K562 (cell line): ENCODE data around the gene IFITM2. TPM values are rescaled to one million over a fixed set of nuclear protein-coding genes. Genes with fewer than 3 reads are reported as not detected.
A peak's percentile ranks its signal among the peaks of the same experiment; 100 is the strongest.

Experiments
- ARID3B ChIP-seq: fragments of 250-450 bp; sonication (Bioruptor Pico); IDR thresholded peaks from 2 replicates; pipeline ENCODE4 v1.4.0; 2020; ENCODE audit warnings: borderline replicate concordance
- CBFA2T2 ChIP-seq: fragments of 450-650 bp; conservative IDR thresholded peaks from 2 replicates; pipeline ENCODE4 v1.6.1; 2017; ENCODE audit warnings: mild to moderate bottlenecking
- CREB1 ChIP-seq, 2 experiments: sonication (generic) in 1 of 2; formaldehyde crosslinking in 1 of 2; IDR thresholded peaks; 2 replicates each; pipeline versions ENCODE4 v1.6.1 to v1.8.0; 2012 to 2022; ENCODE audit warnings: inconsistent platforms in 1 of 2, mild to moderate bottlenecking in 1 of 2, missing genetic modification reagents in 1 of 2, moderate library complexity in 1 of 2
- DDX20 ChIP-seq: fragments of 450-650 bp; IDR thresholded peaks from 2 replicates; pipeline ENCODE4 v1.6.1; 2016; ENCODE audit warnings: missing genetic modification characterization, low read depth, mild to moderate bottlenecking, missing compliant biosample characterization, moderate library complexity
- IRF9 ChIP-seq: fragments of 450-650 bp; IDR thresholded peaks from 2 replicates; pipeline ENCODE4 v1.6.1; 2016; ENCODE audit warnings: missing biosample characterization, missing genetic modification characterization
- MAFF ChIP-seq: IDR thresholded peaks from 2 replicates; pipeline ENCODE4 v1.6.1; 2012; ENCODE audit warnings: low read length, improper control_type of control experiment
- MITF ChIP-seq: IDR thresholded peaks from 2 replicates; pipeline ENCODE4 v1.6.1; 2014; ENCODE audit warnings: antibody characterized with exemption
- NKRF ChIP-seq: fragments of 450-650 bp; IDR thresholded peaks from 2 replicates; pipeline ENCODE4 v1.6.1; 2016; ENCODE audit warnings: borderline replicate concordance
- PHF8 ChIP-seq: fragments of 200-600 bp; sonication (generic); IDR thresholded peaks from 2 replicates; pipeline ENCODE4 v1.6.1; 2012; ENCODE audit warnings: mixed run types, mild to moderate bottlenecking, inconsistent platforms, low read length, moderate library complexity, borderline replicate concordance
- POLR2H ChIP-seq: IDR thresholded peaks from 2 replicates; pipeline ENCODE4 v1.6.1; 2016; ENCODE audit warnings: missing genetic modification characterization, low read depth, mild to moderate bottlenecking, control low read depth, missing compliant biosample characterization, moderate library complexity
- RBM25 ChIP-seq: fragments of 200-400 bp; formaldehyde crosslinking; IDR thresholded peaks from 2 replicates; pipeline ENCODE4 v1.6.1; 2018; ENCODE audit warnings: low read length, low read depth, moderate library complexity; ENCODE audit not compliant: severe bottlenecking
- SMAD3 ChIP-seq: fragments of 450-650 bp; formaldehyde crosslinking; conservative IDR thresholded peaks from 2 replicates; pipeline ENCODE4 v1.4.0; 2020; ENCODE audit warnings: mild to moderate bottlenecking
- TARDBP ChIP-seq: fragments of 450-650 bp; IDR thresholded peaks from 2 replicates; pipeline ENCODE4 v1.6.1; 2016
- TGIF2 ChIP-seq: sonication (generic); formaldehyde crosslinking; IDR thresholded peaks from 2 replicates; pipeline ENCODE4 v1.8.1; 2022; ENCODE audit warnings: mild to moderate bottlenecking, missing genetic modification reagents, moderate library complexity
- XRCC5 ChIP-seq: fragments of 200-400 bp; formaldehyde crosslinking; IDR thresholded peaks from 2 replicates; pipeline ENCODE4 v1.6.1; 2017; ENCODE audit warnings: low read depth, mild to moderate bottlenecking, low read length
- ZC3H11A ChIP-seq: IDR thresholded peaks from 2 replicates; pipeline ENCODE4 v1.6.1; 2012; ENCODE audit warnings: low read depth, low read length, improper control_type of control experiment
- ZFP1 ChIP-seq: fragments of 450-650 bp; formaldehyde crosslinking; IDR thresholded peaks from 2 replicates; pipeline ENCODE4 v1.4.0; 2020; ENCODE audit warnings: mild to moderate bottlenecking, mixed read lengths
- ZNF253 ChIP-seq: fragments of 250-450 bp; sonication (Bioruptor Pico); conservative IDR thresholded peaks from 2 replicates; pipeline ENCODE4 v1.6.1; 2021; ENCODE audit warnings: mild to moderate bottlenecking
- ZNF561 ChIP-seq: fragments of 450-650 bp; formaldehyde crosslinking; conservative IDR thresholded peaks from 2 replicates; pipeline ENCODE4 v1.4.0; 2020; ENCODE audit warnings: mild to moderate bottlenecking, moderate library complexity
- ZNF778 ChIP-seq: fragments of 450-650 bp; formaldehyde crosslinking; IDR thresholded peaks from 2 replicates; pipeline ENCODE4 v1.4.0; 2020; ENCODE audit warnings: mild to moderate bottlenecking, moderate library complexity
- polyA plus RNA-seq, 8 experiments: library from polyadenylated mRNA; depleted of rRNA in 4 of 8; stranded (reverse) in 5 of 8; unstranded in 3 of 8; fragments of >200 nt; fragmentation: Nextera tagmentation in 2 of 8; fragmentation: Illumina TruSeq in 1 of 8; extraction: Ambion mirVana in 2 of 8; extraction: Trizol in 1 of 8; gene quantifications; 2 replicates each; pipeline versions ENCODE4 v1.2.1 to v1.2.3, GENCODE V29; 2011 to 2014; ENCODE audit warnings: inconsistent platforms in 1 of 8, missing spikeins in 1 of 8
- total RNA-seq, 7 experiments: library from RNA; depleted of rRNA in 6 of 7; stranded (reverse); fragments of >200 nt in 6 of 7; fragmentation: Illumina TruSeq in 2 of 7; extraction: Trizol in 2 of 7; gene quantifications; 2 replicates each; pipeline versions ENCODE4 v1.2.1 to v1.2.3, GENCODE V29; 2011 to 2021; ENCODE audit warnings: low replicate concordance in 1 of 7

Gene IFITM2
- total and polyA plus RNA-seq, 9 of the 15 experiments (the other 6 are each of a cell fraction or from before 2014, with no cell fraction given), result 52.8 to 4,872 (median 356) TPM

- TF ChIP-seq MITF (no peak), CREB1 (IDR thresholded peaks at IDR 0.05) (no peak), CREB1 (CRISPR knock-in tag; IDR thresholded peaks at IDR 0.05) (0 out of 2 replicates have a peak, but pooled peaks have one; percentile 18), TGIF2 (CRISPR knock-in tag) (no peak), SMAD3 (CRISPR knock-in tag) (no peak; the same call in 1 of the 2 replicates), MAFF (no peak), DDX20 (tag) (peak; percentile 80; the same call in 1 of the 2 replicates), NKRF (no peak), XRCC5 (no peak), ZNF561 (CRISPR knock-in tag) (no peak), TARDBP (no peak; the same call in 1 of the 2 replicates), ZC3H11A (no peak), POLR2H (no peak; the same call in 1 of the 2 replicates), PHF8 (peak; percentile 46; the same call in 1 of the 2 replicates), ARID3B (CRISPR knock-in tag) (0 out of 2 replicates have a peak, but pooled peaks have one; percentile 27), ZNF778 (CRISPR knock-in tag) (no peak), IRF9 (tag) (peak; percentile 66; the same call in 1 of the 2 replicates), ZNF253 (CRISPR knock-in tag) (no peak), ZFP1 (CRISPR knock-in tag) (0 out of 2 replicates have a peak, but pooled peaks have one; percentile 48), CBFA2T2 (no peak), RBM25 (no peak)
Observed at GRCh38 chr11:355581-356458, 48.2 kb downstream of the IFITM2 start (continued).
